ENCODE data around the gene MAP3K21. TPM values are rescaled to one million over a fixed set of nuclear protein-coding genes. Genes with fewer than 3 reads are reported as not detected.

MAP3K21 gene
- total RNA-seq, 2 donors from 2014 or later, result 0.64 to 3.0 TPM

- no peak overlapping the region for H3K4me3 Mint-ChIP-seq
- ATAC-seq (no peak), DNase-seq (ENCODE audit: low spot score) (no peak)
- no peaks in the 10 kb centered on the region for H3K9me3 Mint-ChIP-seq
- H3K27me3 Mint-ChIP-seq, result peaks cover 32 to 61% of the 10 kb centered on the region in 2 donors
- no peak overlapping the region for H3K27ac Mint-ChIP-seq
- no peaks in the 10 kb centered on the region for H3K36me3 Mint-ChIP-seq
- no peaks in the 10 kb centered on the region for H3K4me1 Mint-ChIP-seq (ENCODE audit: low read depth in 2 of 2)
Measured at GRCh38 chr1:233393084-233393840, 65.7 kb downstream of the MAP3K21 start.

GRCh38 chr1:233393926-233394680, 66.6 kb downstream of the MAP3K21 start:
- Mint-ChIP-seq H3K36me3 (no peaks in the 10 kb centered on the region), H3K27me3 (peaks cover 32 to 57% of the 10 kb centered on the region in 2 donors), H3K9me3 (no peaks in the 10 kb centered on the region), H3K4me1 (ENCODE audit: low read depth in 2 of 2) (no peaks in the 10 kb centered on the region), H3K27ac (no peak overlapping the region), H3K4me3 (no peak overlapping the region)
- ATAC-seq (no peak), DNase-seq (ENCODE audit: low spot score) (no peak)

- no peaks in the 10 kb centered on the region for H3K36me3 Mint-ChIP-seq
- H3K4me1 Mint-ChIP-seq (ENCODE audit: low read depth in 2 of 2), result no peaks in the 10 kb centered on the region
- ATAC-seq (no peak), DNase-seq (ENCODE audit: low spot score) (no peak)
- H3K4me3 Mint-ChIP-seq, result no peak overlapping the region
- H3K27ac Mint-ChIP-seq, result no peak overlapping the region
- peaks cover 30 to 47% of the 10 kb centered on the region in 2 donors for H3K27me3 Mint-ChIP-seq
- H3K9me3 Mint-ChIP-seq, result no peaks in the 10 kb centered on the region
Measured at GRCh38 chr1:233394860-233395717, 67.6 kb downstream of the MAP3K21 start.

- H3K4me1 Mint-ChIP-seq (ENCODE audit: low read depth in 2 of 2), result no peaks in the 10 kb centered on the region
- no peak for DNase-seq (ENCODE audit: low spot score)
- ATAC-seq, result no peak
- peaks cover 27 to 38% of the 10 kb centered on the region in 2 donors for H3K27me3 Mint-ChIP-seq
- no peak overlapping the region for H3K4me3 Mint-ChIP-seq
- no peaks in the 10 kb centered on the region for H3K9me3 Mint-ChIP-seq
- H3K36me3 Mint-ChIP-seq, result no peaks in the 10 kb centered on the region
- no peak overlapping the region for H3K27ac Mint-ChIP-seq
Measured at GRCh38 chr1:233395863-233396646, 68.5 kb downstream of the MAP3K21 start.

GRCh38 chr1:233406339-233406960, 78.9 kb downstream of the MAP3K21 start:
- H3K27ac Mint-ChIP-seq, result peak overlapping the region in 1 of 2 donors; percentile 23
- H3K9me3 Mint-ChIP-seq, result peaks cover 2% of the 10 kb centered on the region
- H3K36me3 Mint-ChIP-seq, result no peaks in the 10 kb centered on the region
- DNase-seq (ENCODE audit: low spot score), result no peak
- ATAC-seq, result peak; percentile 32 to 50
- H3K4me3 Mint-ChIP-seq, result peak overlapping the region; percentile 3
- peaks cover 12 to 36% of the 10 kb centered on the region in 2 donors for H3K27me3 Mint-ChIP-seq
- peaks cover 0 to 4% of the 10 kb centered on the region in 2 donors for H3K4me1 Mint-ChIP-seq (ENCODE audit: low read depth in 2 of 2)

- no peaks in the 10 kb centered on the region for H3K36me3 Mint-ChIP-seq
- peaks cover 8 to 29% of the 10 kb centered on the region in 2 donors for H3K27me3 Mint-ChIP-seq
- H3K9me3 Mint-ChIP-seq, result peaks cover 2% of the 10 kb centered on the region
- H3K4me1 Mint-ChIP-seq (ENCODE audit: low read depth in 2 of 2), result peaks cover 0 to 4% of the 10 kb centered on the region in 2 donors
- DNase-seq (ENCODE audit: low spot score) (no peak), ATAC-seq (peak; percentile 67 to 83)
- H3K27ac Mint-ChIP-seq, result peak overlapping the region in 1 of 2 donors; percentile 23
- peak overlapping the region; percentile 3 for H3K4me3 Mint-ChIP-seq
Measured at GRCh38 chr1:233406994-233407631, 79.6 kb downstream of the MAP3K21 start.

- no peak overlapping the region for H3K27ac Mint-ChIP-seq
- peaks cover 0 to 4% of the 10 kb centered on the region in 2 donors for H3K4me1 Mint-ChIP-seq (ENCODE audit: low read depth in 2 of 2)
- ATAC-seq, result no peak
- peaks cover 4 to 18% of the 10 kb centered on the region in 2 donors for H3K27me3 Mint-ChIP-seq
- no peaks in the 10 kb centered on the region for H3K36me3 Mint-ChIP-seq
- H3K4me3 Mint-ChIP-seq, result no peak overlapping the region
- DNase-seq (ENCODE audit: low spot score), result no peak
- H3K9me3 Mint-ChIP-seq, result no peaks in the 10 kb centered on the region
Measured at GRCh38 chr1:233409540-233409939, 82.0 kb downstream of the MAP3K21 start.

GRCh38 chr1:233410906-233411305, 83.4 kb downstream of the MAP3K21 start:
- Mint-ChIP-seq H3K27ac (no peak overlapping the region), H3K4me1 (ENCODE audit: low read depth in 2 of 2) (peaks cover 0 to 4% of the 10 kb centered on the region in 2 donors), H3K36me3 (no peaks in the 10 kb centered on the region), H3K27me3 (peaks cover 4 to 12% of the 10 kb centered on the region in 2 donors), H3K9me3 (no peaks in the 10 kb centered on the region), H3K4me3 (no peak overlapping the region)
- DNase-seq (ENCODE audit: low spot score) (no peak), ATAC-seq (no peak)

GRCh38 chr1:233412812-233413211, 85.3 kb downstream of the MAP3K21 start:
- Mint-ChIP-seq H3K9me3 (no peaks in the 10 kb centered on the region), H3K4me3 (no peak overlapping the region), H3K27ac (no peak overlapping the region), H3K27me3 (peaks cover 4 to 12% of the 10 kb centered on the region in 2 donors), H3K4me1 (ENCODE audit: low read depth in 2 of 2) (peaks cover 0 to under 1% of the 10 kb centered on the region in 2 donors), H3K36me3 (no peaks in the 10 kb centered on the region)
- DNase-seq (ENCODE audit: low spot score) (no peak), ATAC-seq (no peak)

- H3K36me3 Mint-ChIP-seq, result no peaks in the 10 kb centered on the region
- no peak for DNase-seq (ENCODE audit: low spot score)
- no peak overlapping the region for H3K4me3 Mint-ChIP-seq
- no peak for ATAC-seq
- peaks cover 3% of the 10 kb centered on the region for H3K9me3 Mint-ChIP-seq
- H3K27ac Mint-ChIP-seq, result no peak overlapping the region
- no peaks in the 10 kb centered on the region for H3K4me1 Mint-ChIP-seq (ENCODE audit: low read depth in 2 of 2)
- peaks cover 6 to 43% of the 10 kb centered on the region in 2 donors for H3K27me3 Mint-ChIP-seq
Measured at GRCh38 chr1:233421293-233421692, 93.8 kb downstream of the MAP3K21 start.

GRCh38 chr1:233424779-233425178, 97.3 kb downstream of the MAP3K21 start:
- no peak overlapping the region for H3K4me3 Mint-ChIP-seq
- peaks cover 3% of the 10 kb centered on the region for H3K9me3 Mint-ChIP-seq
- H3K27me3 Mint-ChIP-seq, result peaks cover 8 to 52% of the 10 kb centered on the region in 2 donors
- no peaks in the 10 kb centered on the region for H3K36me3 Mint-ChIP-seq
- ATAC-seq (no peak), DNase-seq (ENCODE audit: low spot score) (no peak)
- H3K27ac Mint-ChIP-seq, result no peak overlapping the region
- H3K4me1 Mint-ChIP-seq (ENCODE audit: low read depth in 2 of 2), result no peaks in the 10 kb centered on the region

- H3K27ac Mint-ChIP-seq, result no peak overlapping the region
- ATAC-seq (no peak), DNase-seq (ENCODE audit: low spot score) (no peak)
- H3K36me3 Mint-ChIP-seq, result no peaks in the 10 kb centered on the region
- H3K27me3 Mint-ChIP-seq, result peaks cover 8 to 48% of the 10 kb centered on the region in 2 donors
- H3K4me1 Mint-ChIP-seq (ENCODE audit: low read depth in 2 of 2), result no peaks in the 10 kb centered on the region
- no peak overlapping the region for H3K4me3 Mint-ChIP-seq
- H3K9me3 Mint-ChIP-seq, result peaks cover 7% of the 10 kb centered on the region
Measured at GRCh38 chr1:233427907-233428306, 100.4 kb downstream of the MAP3K21 start.

Data from natural killer cell treated with Interleukin-12 subunit alpha and Interleukin-12 subunit beta and Interleukin-15 and Interleukin-18, amount 100 ng/mL, for 72 hours (primary cell).